Globus pallidus (tissue), 1 donor: Measurements from ENCODE around the gene ZNF609.

Experiments
- DNase-seq: peaks from one replicate; pipeline ENCODE4 v3.0.0-alpha.2; 2015; ENCODE audit warnings: low spot score

The ZNF609 gene

DNA sequence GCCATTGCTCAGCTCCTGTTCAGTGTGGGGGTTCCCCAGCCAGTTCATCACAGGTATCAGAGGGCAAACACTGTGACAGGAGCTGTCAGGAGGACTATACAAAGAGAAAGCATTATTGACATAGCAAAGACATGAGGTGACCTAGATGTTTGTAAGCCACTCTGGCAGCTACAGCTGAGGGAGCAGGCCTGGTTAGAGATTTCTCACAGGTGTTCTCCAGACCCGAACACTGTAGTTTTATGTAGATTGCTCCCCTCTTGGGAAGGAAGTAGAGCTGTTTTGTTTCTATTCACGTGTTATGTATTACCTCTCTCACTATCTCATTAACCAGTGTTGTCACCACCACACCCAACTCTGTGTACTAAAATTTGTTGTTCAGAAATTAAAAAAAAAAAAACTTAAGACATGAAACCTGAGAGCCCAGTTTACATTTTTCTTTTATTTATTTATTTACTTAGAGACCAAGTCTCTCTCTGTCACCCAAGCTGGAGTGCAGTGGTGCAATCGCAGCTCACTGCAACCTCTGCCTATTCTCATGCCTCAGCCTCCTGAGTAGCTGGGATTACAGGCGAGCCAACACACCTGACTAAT lies 191.3 kb downstream of the ZNF609 start:
- DNase-seq = no peak

- DNase-seq = no peak
Observed at GRCh38 chr15:64653757-64654156, 193.4 kb downstream of the ZNF609 start.

- no peak for DNase-seq
Observed at GRCh38 chr15:64656508-64656907, 196.1 kb downstream of the ZNF609 start.

DNA sequence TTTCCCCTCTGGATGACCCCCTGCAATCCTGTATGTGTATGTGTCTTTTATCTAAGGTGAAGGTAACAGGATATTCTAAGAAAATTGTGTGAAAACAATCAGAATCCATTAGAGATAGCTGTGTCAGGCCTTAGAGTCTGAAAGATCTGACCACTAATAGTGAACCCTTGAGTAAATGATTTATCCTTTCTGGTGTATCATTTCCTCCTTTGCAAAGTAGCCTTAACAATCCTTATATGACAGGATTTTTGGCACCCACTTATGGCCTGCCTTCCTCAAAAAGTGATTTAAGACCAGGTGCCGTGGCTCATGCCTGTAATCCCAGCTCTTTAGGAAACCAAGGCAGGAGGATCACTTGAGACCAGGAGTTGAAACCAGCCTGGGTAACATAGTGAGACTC lies 204.8 kb downstream of the ZNF609 start:
- DNase-seq = no peak

DNA sequence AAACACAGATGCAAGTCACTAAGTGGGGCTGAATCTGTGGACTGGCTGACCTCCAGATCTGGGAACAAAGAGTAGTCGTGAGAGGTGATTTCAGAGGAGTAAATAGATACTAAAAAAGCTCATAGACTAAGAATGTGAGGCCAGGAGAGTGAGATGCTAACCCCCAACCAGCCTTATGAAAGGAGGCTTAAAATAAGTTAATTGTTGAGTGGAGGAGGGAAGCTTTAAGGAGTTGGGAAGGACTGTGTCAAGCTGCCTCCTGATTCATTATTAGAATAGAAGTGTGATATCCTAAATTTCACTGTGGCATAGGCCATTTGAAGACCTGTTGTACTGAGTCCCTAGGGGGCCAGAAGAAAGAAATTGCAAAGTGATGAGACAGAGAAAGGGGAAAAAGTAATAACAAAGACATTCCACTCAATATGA lies 207.4 kb downstream of the ZNF609 start:
- DNase-seq = no peak

DNA sequence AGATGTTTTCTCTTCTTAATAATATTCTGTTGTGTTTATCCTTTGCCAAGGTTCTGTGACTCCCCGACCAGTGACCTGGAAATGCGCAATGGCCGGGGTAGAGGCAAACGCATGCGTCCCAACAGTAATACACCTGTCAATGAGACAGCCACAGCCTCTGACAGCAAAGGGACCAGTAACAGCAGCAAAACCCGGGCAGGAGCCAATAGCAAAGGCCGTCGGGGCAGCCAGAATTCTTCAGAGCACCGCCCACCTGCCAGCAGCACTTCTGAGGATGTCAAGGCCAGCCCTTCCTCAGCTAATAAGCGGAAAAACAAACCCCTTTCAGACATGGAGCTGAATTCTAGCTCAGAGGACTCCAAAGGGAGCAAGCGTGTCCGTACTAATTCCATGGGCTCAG lies 213.5 kb downstream of the ZNF609 start:
- DNase-seq = no peak

DNA sequence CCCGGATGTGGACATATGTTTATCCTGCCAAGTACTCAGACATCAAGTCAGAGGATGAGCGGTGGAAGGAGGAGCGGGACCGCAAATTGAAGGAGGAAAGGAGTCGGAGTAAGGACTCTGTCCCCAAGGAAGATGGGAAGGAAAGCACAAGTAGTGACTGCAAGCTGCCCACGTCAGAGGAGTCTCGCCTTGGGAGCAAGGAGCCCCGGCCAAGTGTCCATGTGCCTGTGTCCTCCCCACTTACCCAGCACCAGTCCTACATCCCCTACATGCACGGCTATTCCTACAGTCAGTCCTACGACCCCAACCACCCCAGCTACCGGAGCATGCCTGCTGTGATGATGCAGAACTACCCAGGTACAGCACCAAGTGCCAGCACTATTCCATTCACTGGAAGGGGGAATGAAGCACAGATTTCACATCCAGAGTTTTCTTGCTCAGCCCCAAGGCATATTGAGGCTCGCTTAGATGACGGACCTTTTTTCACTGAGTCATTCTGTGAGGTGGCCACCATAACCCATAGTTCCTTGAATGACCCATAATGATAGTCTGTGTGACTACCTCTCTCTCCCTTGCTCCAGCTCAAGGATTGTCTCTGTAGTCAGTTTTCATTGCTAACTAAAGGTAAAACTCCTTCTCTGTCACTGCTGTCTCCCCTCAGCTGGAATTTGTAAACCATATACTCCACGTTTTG lies 217.9 kb downstream of the ZNF609 start:
- DNase-seq = no peak

- DNase-seq = no peak
Observed at GRCh38 chr15:64680097-64680496, 219.7 kb downstream of the ZNF609 start.

DNA sequence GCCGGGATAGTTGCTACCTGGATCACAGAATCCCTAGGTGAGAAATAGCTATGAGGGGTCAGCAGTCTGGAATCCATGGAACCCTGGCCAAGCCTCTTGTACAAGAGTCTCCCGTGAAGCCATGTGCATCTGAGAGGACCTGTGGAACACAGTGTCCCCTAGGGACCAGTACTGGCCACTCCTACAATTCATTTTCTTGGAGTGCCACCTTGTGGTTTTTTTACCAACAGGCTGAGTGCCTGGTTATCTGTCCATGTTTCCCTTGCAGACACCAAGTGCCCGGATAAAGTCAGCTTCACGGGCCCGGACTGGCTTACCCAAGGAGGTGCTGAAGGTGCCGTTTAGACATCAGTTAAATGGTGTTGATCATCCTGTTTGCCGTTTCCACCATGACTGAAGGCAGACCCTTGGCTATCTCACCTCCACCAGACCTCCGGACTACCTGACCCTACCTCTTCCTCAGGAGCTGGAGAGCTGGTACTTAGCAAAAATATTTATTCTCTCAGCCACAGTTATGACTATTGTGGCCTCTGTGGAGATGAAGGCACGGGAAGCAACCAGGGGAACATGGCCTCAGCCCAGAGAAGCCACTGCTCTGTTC lies 221.1 kb downstream of the ZNF609 start:
- no peak for DNase-seq

DNA sequence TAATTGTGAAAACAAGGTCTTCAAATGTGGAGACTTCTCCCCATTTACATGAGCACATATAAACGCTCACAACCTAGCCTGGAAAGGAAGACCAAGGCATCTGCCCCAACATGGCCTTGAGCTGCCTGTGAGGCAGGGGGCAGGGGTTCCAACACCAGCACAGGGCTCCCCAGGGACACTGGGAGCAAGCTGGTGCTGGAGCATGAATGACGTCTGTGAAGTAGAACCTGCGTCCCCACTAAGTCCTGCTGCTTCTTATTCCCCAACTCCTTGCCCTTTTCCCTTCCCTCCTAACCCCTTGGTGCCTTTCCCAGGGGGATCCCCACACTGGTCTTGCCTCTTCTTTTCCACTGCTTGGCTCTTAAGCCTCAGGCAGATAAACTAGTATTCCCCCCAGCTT lies 221.9 kb downstream of the ZNF609 start:
- DNase-seq = no peak

DNA sequence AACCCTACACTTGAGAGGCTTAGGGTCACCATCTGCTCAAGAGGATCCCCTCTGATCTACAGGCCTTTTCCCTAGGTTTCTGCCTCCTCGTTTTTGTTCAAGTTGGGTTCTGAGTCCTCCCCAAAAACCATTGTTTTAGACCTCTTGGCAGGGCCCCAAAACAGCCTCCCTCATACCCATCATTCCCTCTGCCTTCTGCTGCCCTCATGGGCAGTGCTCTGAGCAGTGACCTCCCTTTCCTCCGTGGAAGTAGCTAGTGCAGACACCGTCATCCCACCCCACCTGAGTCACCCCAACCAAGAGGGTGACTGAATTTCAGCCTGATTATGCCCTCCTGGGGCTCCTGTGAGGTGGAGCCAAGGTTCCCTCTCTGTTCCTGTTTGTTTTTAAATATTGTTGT lies 223.0 kb downstream of the ZNF609 start:
- no peak for DNase-seq

DNA sequence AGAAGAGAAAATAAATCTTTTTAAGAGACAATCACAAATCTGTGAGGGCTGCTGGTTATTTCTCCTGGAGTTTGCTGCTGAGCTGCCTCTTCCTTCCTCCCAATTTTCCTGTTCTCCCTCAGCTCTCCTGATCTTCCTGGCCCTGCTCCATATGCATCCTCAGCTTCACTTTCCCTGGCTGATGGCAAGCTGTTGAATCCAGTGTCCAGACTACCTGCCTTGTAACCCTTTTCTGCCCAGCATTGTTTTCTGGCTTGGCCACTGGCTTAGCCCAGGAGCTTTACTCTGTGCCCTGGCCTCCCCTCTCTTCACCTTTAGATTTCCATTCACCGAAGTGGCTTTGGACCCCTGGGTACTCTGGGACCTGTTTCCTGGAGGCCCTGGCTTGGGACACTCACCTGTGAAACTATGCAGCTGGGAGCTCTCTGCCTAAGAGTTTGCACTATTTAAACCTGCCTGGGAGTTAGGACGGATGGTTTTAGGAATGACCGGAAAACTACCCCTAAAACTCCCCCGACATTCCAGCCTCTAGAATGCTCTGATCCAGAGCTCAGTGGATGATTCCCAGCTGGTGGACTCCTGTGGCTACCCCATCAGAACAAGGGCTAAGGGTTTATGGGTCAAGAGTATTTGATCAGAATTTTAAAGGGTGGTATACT lies 225.0 kb downstream of the ZNF609 start:
- DNase-seq = no peak

- no peak for DNase-seq
Observed at GRCh38 chr15:64686130-64686735, 225.9 kb downstream of the ZNF609 start.

DNA sequence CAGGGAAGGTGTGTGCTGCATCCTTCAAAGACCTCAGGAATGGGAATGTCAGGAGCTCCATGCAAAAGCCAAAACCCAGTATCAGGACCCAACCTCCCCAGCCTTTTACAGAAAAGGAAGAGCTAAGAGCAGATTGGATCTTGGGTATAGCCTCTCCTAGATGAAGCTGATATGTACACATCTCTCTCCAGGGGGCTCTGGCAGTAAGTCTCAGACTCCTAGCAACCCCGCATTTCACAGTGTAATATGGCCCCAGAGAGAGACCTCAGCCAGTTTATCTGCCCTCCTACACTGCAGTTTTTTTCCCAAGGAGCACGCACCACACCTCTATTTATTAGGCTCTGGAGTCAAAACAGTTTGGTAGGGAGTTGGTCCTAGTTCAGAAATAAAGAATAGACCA lies 226.8 kb downstream of the ZNF609 start:
- no peak for DNase-seq

DNA sequence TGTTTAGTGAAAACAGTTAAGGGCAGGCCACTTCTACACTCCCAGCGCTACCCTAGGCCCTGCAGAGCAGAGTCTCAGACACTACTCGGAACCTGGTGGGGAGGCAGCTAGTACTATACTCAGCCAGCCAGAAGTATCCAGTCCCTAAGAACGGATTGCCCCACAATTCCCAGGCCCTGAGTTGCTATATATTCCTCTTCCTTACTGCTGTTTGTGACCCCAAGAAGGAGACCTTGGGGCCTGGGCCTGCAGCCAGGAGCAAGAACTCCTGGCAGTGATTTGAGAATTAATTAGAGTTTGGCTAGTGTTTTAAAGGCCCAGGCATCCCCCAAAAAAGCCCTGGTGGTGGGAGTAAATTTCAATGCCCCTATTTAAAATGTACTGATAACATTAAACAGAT lies 227.3 kb downstream of the ZNF609 start:
- DNase-seq = no peak

DNA sequence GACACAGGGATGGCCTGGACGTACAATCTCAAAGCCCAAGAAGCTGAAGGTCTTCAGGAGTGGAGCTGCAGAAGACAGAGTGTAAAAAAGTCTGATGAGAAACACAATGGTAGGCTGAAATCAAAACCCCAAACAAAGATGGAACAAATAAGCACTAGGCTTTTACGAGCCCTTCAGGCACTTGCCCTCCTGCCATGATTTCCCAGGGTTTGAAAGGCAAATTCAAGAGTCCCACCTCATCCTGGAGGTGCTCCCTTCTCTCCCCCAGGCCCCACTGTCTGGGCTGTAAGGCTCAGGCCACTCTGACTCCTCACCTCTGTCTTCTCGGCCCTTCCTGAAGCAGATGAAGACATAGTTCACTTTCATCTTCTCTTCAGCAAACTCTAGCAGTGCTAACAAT lies 228.4 kb downstream of the ZNF609 start:
- no peak for DNase-seq

- no peak for DNase-seq
Observed at GRCh38 chr15:64690008-64690407, 229.6 kb downstream of the ZNF609 start.

- no peak for DNase-seq
Observed at GRCh38 chr15:64690578-64691296, 230.4 kb downstream of the ZNF609 start.

- DNase-seq = no peak
Observed at GRCh38 chr15:64691896-64692565, 231.7 kb downstream of the ZNF609 start.

- peak; percentile 74 for DNase-seq
Observed at GRCh38 chr15:64693134-64693533, 232.8 kb downstream of the ZNF609 start.

- peak; percentile 84 for DNase-seq
Observed at GRCh38 chr15:64694816-64695215, 234.4 kb downstream of the ZNF609 start.
